ENCODE results near the gene ODC1.

ODC1 gene

DNA sequence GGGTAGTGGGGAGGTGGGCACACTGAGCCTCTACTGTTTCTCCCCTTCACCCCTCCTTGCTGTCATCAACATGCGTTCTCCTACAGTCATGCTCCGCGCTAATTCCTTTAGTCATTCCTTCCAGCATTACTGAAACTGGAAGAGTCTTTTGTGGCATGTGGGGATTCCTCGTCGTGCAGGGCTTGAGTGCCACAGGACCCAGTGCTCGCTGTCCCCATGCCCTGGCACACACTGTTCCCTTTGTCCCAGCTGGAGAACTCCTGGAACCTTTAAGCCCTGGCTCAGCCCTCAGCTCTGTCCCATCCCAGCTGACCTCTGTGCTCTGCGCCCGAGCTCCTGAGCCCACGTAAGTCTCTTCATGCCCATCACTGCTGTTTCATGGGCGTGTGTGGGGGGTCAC, 42.1 kb downstream of the ODC1 start:
- in situ Hi-C loops (cut with MboI; ENCODE audit: low sequenced_read_pairs), result no loop called here

DNA sequence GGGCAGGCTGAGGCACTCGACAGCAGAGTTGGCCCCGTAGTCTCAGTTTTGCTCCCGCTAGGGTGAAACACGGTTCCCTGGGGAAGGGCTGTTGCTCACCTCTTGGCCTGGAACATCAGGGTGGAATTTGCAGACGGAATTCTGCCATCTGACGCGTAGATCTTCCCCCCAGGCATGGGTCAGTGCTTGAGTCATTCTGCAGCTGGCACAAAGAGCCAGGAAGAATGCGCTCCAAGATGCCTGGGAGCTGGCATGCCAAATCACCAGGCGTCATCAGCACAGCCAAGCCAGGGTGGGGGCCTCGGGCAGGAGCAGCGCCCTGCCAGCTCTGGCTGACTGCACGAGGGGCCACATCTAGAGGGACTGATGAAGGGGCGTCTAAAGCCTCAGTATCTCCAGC, 42.7 kb downstream of the ODC1 start:
- in situ Hi-C loops (cut with MboI; ENCODE audit: low sequenced_read_pairs), result no loop called here

DNA sequence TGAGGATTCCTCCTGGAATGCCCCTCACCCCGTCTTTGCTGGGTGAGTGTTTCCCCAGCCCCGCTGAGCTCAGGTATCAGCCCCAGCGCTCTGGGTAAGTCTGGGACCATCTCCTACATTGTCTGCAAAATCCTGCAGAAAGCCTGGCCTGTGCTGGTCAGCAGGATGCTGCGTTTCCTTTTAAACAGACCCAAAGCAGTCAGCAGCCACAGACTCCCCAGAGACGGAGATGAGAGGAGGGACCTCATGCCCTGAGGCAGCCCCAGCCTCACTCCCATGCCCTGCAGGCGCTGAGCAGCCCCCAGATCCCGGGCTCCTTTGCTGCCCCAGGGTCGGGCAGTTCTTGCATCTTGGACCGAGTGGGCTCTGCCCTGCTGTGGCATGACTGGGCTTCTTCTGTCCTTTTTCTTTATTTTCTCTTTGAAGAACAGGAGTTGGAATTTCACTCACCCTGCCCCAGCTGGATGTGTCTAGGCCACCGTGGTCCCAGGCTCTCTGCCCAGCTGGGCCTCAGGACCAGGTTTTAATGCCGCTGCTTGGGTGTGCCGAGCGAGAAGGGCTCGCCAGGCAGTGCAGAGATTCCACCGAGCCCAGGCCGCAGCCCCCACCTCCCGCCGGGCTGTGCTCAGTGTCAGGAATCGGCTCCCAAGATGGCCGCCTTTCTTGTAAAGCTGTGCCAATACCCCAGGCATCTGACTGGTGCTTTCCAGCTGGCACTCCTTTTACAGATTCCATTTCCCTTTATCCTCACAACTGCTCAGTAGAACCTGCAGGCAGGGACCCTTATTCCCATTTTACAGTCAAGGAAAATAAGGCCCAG, 43.6 kb downstream of the ODC1 start:
- in situ Hi-C loops (cut with MboI; ENCODE audit: low sequenced_read_pairs), result no loop called here

DNA sequence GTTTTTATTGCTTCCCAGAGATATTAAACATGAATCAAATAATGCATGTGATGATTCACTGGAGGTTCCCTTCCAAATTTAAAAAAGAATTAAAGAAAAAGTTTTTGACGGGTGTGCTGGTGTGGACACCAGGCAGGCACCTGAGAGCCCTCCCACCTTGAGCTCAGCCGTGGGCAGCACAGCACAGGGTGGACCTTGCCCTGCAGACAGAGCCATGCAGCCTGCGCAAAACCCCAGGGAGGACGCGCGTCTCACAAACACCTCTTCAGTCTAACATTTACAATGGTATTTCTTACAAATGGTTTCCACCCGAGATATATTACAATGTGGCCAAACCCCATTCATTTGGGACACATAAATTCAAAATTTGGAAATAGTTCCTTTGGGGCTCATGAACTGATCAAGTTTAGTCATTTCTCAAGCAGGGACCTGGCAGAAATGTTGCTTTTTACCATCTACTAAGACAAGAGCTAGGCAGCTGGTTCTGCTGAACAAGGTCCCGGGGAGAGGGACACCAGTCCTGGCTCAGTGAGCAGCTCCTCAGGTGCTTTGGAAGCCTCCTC, 45.4 kb downstream of the ODC1 start:
- in situ Hi-C loops (cut with MboI; ENCODE audit: low sequenced_read_pairs), result no loop called here

DNA sequence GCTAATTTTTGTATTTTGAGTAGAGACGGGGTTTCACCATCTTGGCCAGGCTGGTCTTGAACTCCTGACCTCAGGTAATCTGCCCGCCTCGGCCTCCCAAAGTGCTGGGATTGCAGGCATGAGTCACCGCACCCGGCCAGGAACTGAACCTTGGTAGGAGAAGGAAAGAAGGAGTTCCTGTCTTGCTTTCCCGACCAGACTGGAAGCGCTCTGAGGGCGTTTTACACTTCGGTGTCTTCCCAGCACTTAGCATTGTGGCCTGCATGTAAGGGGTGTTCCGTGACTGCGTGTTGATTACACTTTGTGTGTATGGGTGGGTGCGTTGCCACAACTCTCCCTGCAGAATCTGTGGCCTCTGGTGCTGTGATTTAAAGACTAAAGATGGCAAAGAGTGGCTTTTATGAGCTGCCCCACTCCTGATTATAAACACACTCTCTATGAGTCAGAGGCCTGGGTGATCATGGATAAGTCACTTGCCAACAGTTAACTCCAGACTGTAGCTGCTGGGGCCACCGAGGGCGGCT, 46.0 kb downstream of the ODC1 start:
- in situ Hi-C loops (cut with MboI; ENCODE audit: low sequenced_read_pairs), result no loop called here

DNA sequence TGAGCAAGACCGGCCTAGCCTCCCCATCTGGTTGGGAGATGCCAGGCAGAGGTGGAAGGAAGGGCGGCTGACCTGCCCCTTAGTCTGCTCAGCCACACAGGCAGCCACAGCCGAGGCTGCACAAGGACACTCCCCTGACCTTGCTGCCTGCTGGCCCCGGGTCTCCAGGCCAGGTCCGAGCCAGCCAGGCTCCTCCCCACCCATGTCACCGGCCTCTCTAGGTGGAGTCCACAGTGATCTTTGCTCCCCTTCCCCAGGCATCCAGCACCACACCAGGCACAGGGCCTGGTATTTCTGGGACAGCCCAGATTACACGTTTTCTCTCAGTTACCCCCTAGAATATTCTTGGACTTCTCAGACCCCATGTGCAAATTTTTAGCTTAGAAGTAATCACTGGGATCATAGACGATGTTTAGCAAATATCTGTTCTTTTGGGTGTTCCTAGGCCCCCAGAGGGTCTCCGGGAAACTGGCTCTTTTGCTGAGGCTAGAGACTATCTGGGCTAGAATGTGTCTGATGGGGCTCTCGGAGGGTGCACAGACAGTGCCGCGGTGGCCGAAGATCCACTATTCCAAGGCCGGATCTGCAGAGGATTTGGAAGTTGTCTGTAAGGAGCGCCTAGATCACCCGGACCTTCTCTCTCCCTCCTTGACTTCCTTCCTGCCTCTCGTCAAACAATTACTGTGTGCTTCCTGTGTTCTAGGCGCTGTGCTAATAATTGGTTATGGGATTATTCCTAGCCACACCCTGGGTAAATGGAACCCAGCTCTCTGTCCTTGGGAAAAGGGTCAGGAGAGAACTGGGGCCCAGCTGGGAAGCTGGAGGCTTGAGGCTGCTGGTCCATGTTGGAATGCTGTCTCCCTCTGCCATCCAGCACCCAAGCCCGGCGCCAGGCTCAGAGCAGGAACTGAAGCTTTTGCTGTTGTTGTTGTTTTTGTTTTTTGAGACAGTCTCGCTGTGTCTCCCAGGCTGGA, 46.9 kb downstream of the ODC1 start:
- in situ Hi-C loops (cut with MboI; ENCODE audit: low sequenced_read_pairs), result no loop called here

DNA sequence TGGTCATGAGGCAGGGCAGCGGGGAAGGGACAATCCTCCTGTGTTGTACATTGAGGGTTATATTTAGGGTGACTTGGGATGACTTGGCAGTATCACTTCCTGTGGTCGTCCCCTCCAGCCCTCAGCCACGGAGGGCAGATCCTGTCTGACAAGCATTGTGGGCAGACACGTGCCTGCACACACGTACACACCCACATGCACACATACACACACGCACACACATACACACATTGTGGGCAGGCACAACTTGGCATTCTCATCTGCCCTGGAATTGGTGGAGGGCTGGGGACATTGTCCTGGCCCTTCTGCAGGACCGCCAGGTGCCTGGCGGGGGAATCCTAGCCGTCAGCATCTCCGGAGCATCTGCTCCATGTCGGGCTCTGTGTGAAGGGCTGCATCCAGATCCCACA, 47.6 kb downstream of the ODC1 start:
- in situ Hi-C loops (cut with MboI; ENCODE audit: low sequenced_read_pairs), result no loop called here

DNA sequence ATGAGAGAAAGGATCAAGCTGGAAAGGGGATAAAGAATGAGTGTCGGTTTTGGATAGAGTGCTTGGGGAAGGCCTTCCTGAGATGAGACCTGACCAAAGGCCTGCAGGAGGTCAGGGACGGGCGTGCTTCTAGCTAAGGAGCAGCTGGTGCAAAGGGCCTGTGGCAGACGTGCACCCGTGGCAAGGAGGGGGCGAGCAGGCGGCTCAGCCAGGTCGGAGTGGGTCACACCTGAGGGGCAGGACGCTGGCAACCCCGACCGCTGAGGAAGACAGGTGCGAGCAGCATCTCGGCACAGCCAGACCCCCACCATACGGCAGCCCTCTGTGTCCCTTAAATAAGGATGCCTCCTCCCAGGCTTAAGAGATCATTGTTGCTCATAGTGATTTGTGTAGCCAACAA, 48.1 kb downstream of the ODC1 start:
- in situ Hi-C loops (cut with MboI; ENCODE audit: low sequenced_read_pairs), result no loop called here

DNA sequence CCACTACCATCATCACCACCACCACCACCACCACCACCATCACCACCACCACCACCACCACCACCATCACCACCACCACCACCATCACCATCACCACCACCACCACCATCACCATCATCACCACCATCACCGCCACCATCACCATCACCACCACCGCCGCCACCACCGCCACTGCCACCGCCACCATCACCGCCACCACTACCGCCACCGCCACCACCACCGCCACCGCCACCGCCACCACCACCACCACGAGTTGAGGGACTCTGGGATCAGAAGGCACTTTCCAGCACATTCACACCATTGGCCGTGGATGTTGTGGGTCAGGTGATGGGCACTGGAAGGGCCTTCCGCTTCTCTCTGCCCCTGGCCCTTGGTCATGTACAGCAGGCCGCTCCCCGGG, 48.8 kb downstream of the ODC1 start:
- in situ Hi-C loops (cut with MboI; ENCODE audit: low sequenced_read_pairs), result no loop called here

DNA sequence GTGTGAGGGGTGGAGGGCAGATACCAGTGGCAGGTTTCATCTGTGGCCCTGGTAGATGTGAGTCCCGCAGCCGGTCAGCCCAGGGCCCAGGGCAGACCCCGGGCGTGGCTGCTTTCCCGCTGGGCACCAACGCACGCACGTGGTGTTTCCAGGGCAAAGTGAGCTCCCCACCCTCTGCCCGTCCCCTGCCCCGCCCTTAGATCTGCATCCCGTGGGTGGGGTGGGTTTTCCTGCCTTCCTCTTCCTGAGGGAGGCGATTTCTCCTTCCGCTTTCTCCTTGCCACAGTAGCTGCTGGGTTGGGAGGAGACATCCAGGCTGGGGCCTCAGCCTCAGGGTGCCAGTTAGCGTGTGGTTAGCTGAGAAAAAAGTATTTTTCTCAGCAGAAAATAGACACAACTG, 49.6 kb downstream of the ODC1 start:
- in situ Hi-C loops (cut with MboI; ENCODE audit: low sequenced_read_pairs), result no loop called here

DNA sequence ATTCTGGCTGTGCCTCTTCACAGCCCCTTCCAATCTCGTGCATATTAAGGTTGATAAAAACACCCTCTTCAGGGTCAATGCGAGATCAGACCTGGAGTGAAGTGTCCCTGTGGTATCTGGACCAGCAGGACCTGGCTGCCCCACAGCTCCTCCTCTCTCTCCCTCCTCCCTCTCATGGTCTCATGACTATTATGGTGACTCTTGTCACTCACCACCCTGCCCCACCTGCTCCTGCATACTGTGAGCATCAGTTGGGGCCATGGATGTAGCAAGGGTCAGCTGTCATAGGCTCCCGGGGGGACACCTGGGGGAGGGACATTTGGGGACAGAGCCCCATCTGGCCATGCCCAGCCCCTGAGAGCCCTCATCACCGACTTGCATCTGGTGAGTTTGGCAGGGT, 50.2 kb downstream of the ODC1 start:
- in situ Hi-C loops (cut with MboI; ENCODE audit: low sequenced_read_pairs), result no loop called here

DNA sequence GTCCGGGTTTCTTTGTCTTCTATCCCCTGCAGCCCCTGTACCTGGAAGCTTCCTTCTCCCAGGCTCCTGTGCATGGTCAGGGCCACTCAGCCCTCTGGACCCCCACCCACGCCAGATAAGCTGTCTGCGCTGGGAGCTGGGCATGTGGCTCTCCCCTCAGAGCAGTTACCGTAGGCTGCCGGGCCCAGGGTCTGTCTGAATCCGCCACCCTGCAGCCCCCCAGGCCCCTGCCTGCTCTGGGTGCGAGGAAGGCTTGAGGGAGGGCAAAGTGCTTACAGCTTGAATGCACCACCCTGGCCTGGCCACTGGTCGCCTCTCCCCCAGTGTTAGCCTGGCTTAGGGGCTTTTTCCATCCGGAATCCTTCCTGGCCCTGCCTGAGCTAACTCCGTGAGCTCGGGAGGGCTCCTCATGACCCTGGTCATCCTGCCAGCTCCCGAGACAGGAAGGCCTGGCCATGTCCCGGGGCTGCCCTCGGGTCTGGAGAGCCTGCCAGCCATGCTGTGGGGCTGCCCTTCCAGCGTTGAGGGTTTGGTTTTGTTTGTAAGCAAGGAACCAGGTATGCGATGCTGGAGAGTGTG, 50.7 kb downstream of the ODC1 start:
- in situ Hi-C loops (cut with MboI; ENCODE audit: low sequenced_read_pairs), result no loop called here

DNA sequence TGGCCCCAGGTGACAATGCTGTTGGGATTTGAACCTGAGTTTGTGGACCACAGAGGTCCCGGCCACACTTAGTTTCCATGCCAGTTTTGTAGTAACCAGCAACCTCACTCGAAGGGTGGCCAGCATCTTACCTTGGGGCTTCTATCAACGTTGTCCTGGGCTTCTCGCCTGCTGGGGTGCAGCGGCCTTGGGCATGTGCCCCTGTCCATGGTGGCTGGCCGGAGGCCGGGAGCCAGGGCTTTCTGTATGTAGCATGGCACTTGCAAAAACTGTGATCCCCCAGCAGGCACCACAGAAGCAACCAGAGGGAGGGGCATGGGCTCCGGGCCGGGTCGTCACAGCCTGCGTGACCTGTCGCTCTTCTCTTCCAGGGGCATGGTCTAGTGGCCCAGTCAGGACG, 51.7 kb downstream of the ODC1 start:
- in situ Hi-C loops (cut with MboI; ENCODE audit: low sequenced_read_pairs), result no loop called here

DNA sequence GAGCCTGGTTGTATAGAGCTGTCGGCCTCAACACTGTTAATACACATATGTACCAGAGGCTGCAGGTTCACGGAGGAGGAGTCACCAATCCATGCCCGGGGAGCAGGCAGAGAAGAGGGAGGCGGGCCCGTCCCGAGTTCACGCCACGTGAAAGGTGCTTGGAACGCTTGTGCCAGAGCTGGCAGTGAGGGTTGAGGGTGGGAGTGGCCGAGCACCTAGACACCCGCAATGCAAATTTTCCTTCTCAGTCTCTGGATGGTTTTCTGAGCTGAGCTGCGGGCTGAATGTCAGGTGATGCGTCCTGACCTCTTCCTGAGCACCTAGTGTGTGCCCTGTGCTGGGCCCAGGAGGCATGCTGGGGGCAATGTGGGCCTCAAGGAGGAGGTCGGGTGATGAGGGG, 52.2 kb downstream of the ODC1 start:
- in situ Hi-C loops (cut with MboI; ENCODE audit: low sequenced_read_pairs), result no loop called here

DNA sequence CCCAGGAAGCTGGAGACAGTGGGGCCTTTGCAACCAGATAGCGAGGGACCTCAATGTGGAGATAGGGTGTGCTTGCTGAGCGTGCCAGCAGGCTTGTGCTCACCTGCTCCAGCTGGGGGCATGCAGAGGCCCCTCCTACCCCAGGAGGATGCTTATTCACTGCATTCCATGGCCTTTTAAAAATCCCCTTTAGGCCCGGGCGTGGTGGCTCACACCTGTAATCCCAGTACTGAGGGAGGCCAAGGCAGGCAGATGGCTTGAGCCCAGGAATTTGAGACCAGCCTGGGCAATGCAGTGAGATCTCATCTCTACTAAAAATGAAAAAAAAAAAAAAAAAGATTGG, 54.5 kb downstream of the ODC1 start:
- in situ Hi-C loops (cut with MboI; ENCODE audit: low sequenced_read_pairs), result no loop called here

DNA sequence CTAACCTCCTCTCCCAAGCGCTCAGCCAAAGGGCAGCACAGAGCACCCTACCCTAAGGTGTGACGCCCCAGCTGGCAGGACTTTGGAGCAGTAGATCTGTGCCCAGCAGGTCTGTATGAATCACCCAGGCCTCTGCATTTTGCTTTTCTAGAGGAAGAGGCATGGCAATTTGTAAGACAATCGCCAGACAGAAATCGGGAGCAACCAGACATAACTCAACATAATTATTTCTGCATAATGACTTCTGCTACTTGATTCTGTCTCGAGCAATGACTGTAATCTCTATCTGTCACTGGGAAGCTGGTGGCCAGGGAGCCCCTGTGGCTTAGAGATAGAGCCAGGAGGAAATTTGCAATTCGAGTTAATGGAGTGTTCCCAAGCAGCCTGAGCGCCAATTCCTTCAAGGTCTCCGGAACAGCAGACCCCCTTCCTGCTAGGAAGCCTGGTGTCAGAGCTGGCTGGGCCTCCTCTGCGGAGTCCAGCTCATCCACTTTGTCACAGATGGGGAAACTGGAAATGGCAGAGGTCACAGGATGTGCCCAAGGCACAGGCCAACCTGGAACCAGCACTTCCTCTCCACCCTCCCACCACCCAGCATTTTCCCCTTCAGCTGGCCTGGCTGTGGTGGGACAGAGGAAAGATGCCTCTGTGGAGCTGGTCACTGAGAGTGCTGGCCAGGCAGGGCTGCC, 55.0 kb downstream of the ODC1 start:
- in situ Hi-C loops (cut with MboI; ENCODE audit: low sequenced_read_pairs), result no loop called here

DNA sequence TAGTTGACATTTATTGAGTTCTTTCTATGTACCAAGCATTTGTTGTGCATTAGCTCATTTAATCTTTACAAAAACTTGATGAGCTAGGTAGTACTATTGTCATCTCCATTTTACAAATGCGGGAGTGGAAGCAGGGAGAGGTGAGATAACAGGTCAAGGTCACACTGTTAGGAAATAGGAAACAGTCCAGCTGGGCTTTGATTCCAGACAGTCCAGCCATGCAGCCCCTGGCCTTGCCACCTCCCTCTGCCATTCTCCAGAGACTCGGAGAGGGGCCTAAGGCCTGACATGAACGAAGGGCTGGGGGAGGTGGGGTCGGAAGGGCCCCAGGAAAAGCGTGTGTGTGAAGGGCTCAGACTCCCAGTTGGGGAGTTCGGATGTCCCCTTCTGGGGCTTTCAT, 55.6 kb downstream of the ODC1 start:
- in situ Hi-C loops (cut with MboI; ENCODE audit: low sequenced_read_pairs), result no loop called here

DNA sequence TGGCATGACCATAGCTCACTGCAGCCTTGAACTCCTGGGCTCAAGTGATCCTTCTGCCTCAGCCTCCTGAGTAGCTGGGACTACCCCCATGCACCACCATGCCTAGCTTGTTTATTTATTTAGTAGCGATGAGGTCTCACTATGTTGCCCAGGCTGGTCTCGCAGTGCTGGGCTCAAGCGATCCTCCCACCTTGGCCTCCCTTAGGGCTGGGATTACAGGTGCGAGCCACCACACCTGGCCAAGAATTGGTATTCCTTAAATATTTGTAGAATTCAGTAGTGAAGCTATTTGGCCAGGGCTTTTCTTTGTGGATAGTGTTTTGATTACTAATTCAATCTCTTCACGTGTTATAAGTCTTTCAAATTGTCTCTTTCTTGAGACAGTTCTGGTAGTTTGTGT, 56.0 kb downstream of the ODC1 start:
- in situ Hi-C loops (cut with MboI; ENCODE audit: low sequenced_read_pairs), result no loop called here

DNA sequence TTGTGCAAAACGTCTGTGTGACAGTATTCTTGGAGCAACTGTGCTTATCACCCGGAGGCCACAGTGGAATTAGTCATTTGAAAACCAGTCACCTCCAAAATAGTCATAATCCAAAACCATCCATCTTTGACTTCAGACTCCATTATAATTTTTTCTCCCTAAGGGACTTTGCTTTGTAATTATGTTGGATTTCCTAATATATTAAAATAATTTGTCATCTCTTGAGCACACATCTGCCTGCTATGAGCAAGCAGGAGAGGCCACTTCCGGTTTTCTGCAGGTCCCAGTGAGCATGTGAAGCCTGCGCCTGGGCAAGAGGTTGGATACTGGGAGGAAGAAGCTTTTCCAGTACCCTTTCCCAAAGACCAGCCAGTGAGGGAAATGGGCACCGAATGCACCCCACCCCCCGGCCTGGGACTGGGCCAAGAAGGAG, 57.7 kb downstream of the ODC1 start:
- in situ Hi-C loops (cut with MboI; ENCODE audit: low sequenced_read_pairs), result no loop called here
